GM18870 (cell line): Measurements from ENCODE around the gene TMEM255B.
"Not testable (repeated sequence)": the region's sequence is repeated elsewhere in the genome, so short reads cannot be mapped to it uniquely, and the experiment has no call there.

ENCODE experiments used
- ATAC-seq: cut with Tn5 transposase; IDR thresholded peaks from one replicate; pipeline ENCODE4 v1.9.1; 2021; ENCODE audit warnings: moderate library complexity; ENCODE audit not compliant: unreplicated experiment

Gene TMEM255B

GRCh38 chr13:113785051-113786010 lies 26.3 kb downstream of the TMEM255B start:
- no peak for ATAC-seq

GRCh38 chr13:113786262-113786841 lies 27.3 kb downstream of the TMEM255B start:
- no peak for ATAC-seq

- ATAC-seq: no peak
Observed at GRCh38 chr13:113787694-113788093, 28.7 kb downstream of the TMEM255B start.

GRCh38 chr13:113788413-113789135 lies 29.5 kb downstream of the TMEM255B start:
- ATAC-seq: no peak

DNA sequence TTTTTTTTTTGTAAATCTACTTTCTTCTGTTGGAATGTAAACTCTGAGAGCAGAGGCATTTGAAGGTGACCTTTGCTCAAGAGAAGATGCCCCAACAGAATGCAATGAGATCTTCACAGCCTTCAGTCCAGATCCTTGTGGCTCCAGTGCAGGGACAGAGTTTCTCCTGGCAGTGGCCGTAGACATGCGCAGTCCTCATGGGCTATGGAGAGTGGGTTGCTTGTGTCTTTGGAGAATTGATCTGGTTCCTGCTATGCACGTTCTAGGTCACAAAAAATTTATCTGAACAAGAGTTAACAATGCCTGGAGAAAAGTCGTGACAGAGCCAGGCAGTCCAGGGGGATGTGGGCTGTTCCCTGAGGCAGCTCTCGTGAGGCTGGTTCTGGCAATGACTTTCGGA lies 30.1 kb downstream of the TMEM255B start:
- no peak for ATAC-seq

DNA sequence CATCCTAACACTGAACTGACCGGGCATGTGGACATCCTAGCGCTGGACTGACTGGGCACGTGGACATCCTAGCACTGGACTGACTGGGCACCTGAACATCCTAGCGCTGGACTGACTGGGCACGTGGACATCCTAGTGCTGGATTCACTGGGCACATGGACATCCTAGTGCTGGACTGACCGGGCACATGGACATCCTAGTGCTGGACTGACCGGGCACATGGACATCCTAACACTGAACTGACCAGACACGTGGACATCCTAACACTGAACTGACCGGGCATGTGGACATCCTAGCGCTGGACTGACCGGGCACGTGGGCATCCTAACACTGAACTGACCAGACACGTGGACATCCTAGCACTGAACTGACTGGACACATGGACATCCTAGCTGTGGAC lies 30.9 kb downstream of the TMEM255B start:
- ATAC-seq: not testable (repeated sequence)

DNA sequence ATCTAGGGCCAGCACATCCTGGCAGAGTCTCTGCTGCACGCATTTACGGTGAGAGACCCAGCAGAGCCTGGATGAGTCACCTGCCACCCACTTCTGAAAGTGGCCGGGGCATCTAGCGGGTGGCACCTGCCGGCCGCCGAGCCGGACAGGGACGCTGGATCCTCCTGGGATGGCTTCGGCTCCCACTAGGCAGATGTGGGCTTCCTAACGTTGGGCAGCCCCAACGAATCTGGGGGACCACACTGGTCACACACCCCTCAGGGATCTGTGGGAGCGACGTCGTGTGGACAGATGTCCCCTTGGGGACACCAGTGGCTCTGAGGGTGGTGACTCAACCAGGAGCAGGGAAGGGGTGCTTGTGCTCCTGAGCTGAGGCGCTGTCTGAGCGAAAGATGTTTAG lies 32.2 kb downstream of the TMEM255B start:
- no peak for ATAC-seq

DNA sequence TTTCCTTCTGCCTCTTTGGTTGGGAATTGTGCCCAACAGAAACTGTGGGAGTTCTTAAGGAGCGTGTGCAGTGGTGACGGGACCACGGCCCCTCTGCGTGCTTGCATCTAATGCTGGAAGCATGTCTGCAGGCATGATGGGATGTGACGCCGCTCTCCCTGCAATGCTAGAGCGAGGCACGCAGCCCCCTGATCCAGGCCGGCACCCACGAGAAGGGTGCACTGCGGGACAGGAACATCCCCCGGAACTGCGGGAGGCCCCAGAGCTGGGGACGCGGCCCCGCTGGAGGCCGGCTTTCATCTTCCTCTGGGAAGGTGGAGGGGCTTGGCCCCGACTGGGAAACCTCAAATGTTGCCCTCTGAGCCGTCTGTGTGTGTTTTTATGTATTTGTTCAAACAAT lies 32.7 kb downstream of the TMEM255B start:
- no peak for ATAC-seq

DNA sequence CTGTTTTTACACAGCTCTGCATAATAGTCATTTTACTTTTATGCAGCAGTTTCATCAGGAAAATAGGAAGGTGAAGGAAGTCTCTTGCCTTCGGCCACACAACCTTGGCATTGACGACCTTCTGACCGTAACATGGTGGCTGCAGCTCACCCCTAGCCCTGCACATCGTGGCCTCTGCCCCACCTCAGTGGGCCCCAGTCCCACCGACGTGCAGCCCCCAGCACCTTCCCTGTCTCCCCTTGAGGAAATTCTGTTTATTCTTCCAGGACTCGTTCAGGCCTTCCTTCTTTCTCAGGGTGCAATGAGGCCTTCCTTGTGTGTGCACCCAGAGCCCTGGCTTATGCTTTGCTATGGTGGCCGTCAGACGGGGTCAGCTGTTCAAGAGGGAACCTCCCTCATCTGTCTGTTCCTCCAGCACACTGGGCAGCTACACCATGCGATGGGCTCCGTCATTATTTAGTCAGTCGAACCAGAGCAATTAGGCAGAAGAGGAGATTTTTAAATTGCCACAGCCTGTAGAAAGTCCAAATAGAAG lies 33.3 kb downstream of the TMEM255B start:
- no peak for ATAC-seq

DNA sequence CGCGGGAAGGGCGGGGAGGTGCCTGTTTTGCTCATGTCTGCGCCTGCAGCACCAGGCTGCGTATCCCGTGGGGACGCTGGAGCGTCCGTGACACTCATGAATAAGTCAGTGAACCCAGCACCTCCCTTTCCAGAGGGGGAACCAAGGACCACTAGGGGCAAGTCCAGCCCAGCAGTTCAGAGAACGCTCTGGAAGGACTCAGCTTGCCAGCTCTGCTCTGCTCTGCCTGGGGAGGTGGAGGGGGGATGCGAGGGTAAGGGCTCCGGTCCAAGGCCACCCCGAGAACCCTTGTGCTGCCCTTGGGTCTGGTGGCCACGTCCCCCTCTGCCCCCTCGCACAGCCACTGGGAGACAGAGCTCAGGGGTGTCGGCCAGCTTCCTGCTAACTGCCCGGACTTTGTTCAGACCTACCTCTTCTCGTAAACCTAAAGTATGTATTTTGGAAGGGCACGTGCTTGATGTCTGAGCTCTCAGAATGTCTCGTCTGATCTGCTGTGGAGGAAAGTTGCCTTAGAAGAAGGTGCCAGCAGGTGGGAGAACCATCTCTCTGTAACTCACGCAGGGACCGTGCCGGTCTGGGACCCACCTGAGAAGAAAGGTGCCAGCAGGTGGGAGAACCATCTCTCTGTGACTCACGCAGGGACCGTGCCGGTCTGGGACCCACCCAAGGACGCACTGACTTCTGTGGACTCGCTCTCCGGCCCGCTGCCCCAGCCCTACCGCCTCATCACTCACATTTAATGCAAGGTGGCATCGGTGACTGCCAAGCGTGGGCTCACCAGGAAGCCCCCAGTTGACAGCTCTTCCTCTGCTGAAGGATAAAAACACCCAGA lies 34.1 kb downstream of the TMEM255B start:
- ATAC-seq: no peak

- no peak for ATAC-seq
Observed at GRCh38 chr13:113793718-113794085, 34.7 kb downstream of the TMEM255B start.

- ATAC-seq: no peak
Observed at GRCh38 chr13:113794086-113794485, 35.1 kb downstream of the TMEM255B start.

- ATAC-seq: no peak
Observed at GRCh38 chr13:113794764-113795173, 35.7 kb downstream of the TMEM255B start.

GRCh38 chr13:113795362-113795761 lies 36.3 kb downstream of the TMEM255B start:
- ATAC-seq: not testable (repeated sequence)

DNA sequence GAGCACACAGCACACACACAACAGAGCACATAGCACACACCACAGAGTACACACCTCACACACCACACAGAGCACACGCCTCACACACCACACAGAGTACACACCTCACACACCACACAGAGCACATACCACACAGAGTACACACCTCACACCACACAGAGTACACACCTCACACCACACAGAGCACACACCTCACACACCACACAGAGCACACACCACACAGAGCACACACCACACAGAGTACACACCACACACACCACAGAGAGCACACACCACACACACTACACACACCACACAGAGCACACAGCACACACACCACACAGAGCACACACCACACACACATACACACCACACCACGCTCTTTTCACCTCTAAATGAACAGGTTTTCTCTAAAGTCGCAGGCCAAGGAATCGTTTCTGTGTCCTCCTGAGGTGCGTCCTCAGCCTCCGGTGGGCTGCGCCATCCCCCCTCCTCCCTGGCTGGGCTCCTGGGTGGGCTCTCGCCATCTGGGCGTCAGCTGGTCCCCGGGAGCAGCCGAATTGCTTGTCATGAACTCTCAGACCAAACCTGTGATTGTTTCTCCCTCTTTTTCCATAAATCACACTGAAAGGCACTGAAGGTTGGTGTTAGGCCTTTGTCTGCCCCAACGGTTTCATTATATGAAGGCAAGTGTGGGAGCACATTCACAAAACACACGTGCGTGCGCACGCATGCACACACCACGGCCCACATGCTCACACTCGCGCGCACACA lies 37.4 kb downstream of the TMEM255B start:
- no peak for ATAC-seq

GRCh38 chr13:113796964-113797676 lies 38.1 kb downstream of the TMEM255B start:
- no peak for ATAC-seq

DNA sequence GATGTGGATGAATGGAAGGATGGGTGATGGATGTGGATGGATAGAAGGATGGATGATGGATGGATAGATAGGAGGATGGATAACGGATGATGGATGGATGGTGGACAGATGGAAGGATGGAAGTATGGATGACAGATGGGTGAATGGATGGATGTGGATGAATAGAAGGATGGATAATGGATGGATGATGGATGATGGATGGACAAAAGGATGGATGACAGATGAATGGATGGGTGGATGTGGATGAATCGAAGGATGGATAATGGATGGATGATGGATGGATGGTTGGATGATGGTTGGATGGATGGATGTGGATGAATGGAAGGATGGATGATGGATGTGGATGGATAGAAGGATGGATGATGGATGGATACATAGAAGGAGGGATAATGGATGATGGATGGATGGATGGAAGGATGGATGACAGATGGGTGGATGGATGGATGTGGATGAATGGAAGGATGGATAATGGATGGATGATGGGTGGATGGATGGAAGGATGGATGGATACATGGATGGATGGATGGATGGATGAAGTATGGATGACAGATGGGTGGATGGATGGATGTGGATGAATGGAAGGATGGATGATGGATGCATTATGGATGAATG lies 39.3 kb downstream of the TMEM255B start:
- no peak for ATAC-seq

- no peak for ATAC-seq
Observed at GRCh38 chr13:113800576-113800926, 41.5 kb downstream of the TMEM255B start.
